Measurements from ENCODE around the gene SLC16A3. TPM values are rescaled to one million over a fixed set of nuclear protein-coding genes. Genes with fewer than 3 reads are reported as not detected.

The SLC16A3 gene
- total and polyA plus RNA-seq, 2 of the 8 experiments (the other 6 are each of a cell fraction or from before 2014, with no cell fraction given), result 3.8 to 8.7 TPM

DNA sequence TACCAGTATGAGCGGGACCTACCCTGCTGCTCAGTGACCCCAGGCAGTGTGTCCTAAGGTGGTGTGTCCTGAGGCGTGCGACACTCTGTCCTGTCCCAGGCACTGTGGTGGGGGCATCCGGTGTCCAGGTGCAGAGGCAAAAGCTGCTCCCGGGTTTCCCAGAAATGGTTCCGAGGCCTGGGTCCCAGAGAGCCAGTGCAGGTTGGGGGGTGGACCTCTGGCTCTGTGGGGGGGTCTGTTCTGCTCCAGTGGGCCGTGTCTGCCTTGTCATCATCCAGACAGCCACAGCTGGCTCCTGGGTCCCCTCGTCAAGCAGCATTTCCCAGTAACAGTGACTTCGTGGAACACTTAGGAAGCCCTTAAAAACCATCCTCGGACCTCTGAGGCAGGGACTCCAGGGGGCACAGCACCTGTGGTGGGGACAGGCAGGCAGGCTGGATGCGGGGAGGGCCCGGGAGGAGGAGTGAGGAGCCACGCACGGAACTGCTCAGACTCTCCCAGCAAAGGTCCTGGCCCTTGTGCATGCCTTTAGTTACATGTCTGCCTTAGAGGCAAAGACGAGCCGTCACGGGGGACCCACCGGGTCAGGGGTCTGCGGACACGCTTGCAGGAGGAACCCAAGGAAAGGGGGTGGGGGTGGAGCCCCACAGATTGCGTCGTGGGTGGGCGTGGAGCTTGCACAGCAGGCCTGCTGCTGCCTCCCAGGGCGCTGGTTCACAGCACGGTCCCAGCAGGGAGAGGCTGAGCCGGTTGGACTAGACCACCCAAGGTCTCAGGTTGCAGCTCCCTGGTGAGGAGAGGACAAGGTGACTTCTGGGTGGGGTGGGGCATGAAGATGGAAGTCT, 5.6 kb downstream of the SLC16A3 start:
- Histone ChIP-seq H3K18ac (ENCODE audit: extremely low read depth, low read length) (no peak overlapping the region; the same call in 1 of the 2 replicates), H4K8ac (ENCODE audit: extremely low read depth, insufficient read depth, low read length) (no peak overlapping the region; the same call in 1 of the 2 replicates), H2BK20ac (ENCODE audit: low read length) (no peak overlapping the region), H3K27ac (ENCODE audit: low read depth, low read length) (no peak overlapping the region), H3K79me2 (ENCODE audit: control insufficient read depth in 1 of 2, insufficient read depth in 2 of 2, low read length in 2 of 2) (no peaks in the 10 kb centered on the region), H3K4me3 (ENCODE audit: extremely low read depth in 1 of 4, insufficient read depth in 2 of 4, low read depth in 3 of 4, low read length in 4 of 4) (no peak overlapping the region), H3K23me2 (ENCODE audit: low read depth, low read length) (peaks cover 5% of the 10 kb centered on the region; the same call in 1 of the 2 replicates), H3K4me1 (replicated peaks in 1 of 4; ENCODE audit: control insufficient read depth in 3 of 4, insufficient read depth in 4 of 4, low read length in 3 of 4) (peaks cover 0 to 16% (median 5%) of the 10 kb centered on the region in 4 experiments; a peak in 5 of 7 replicates), H2BK120ac (replicated peaks; ENCODE audit: low read depth, low read length) (no peak overlapping the region), H3K36me3 (ENCODE audit: control insufficient read depth in 2 of 4, insufficient read depth in 4 of 4, low read length in 3 of 4) (peaks cover 0 to 4% (median 0%) of the 10 kb centered on the region in 4 experiments; a peak in 2 of 8 replicates), H3K9me3 (ENCODE audit: insufficient read depth in 2 of 2, low read depth in 1 of 2, low read length in 1 of 2) (no peaks in the 10 kb centered on the region; a peak in 1 of 4 replicates), H4K5ac (ENCODE audit: insufficient read length, low read depth, low read length) (no peak overlapping the region), H4K20me1 (replicated peaks in 1 of 2; ENCODE audit: control insufficient read depth in 1 of 2, insufficient read depth in 2 of 2, low read length in 2 of 2) (peaks cover 9 to 14% of the 10 kb centered on the region in 2 experiments), H2BK12ac (ENCODE audit: low read depth, low read length) (no peak overlapping the region), H3K4me2 (ENCODE audit: insufficient read depth in 1 of 2, low read depth in 2 of 2, low read length in 2 of 2) (no peak overlapping the region), H3K27me3 (replicated peaks in 1 of 4; ENCODE audit: control insufficient read depth in 3 of 4, extremely low read depth in 1 of 4, insufficient read depth in 3 of 4, low read length in 3 of 4) (peaks cover 14 to 35% (median 29%) of the 10 kb centered on the region in 4 experiments), H3K79me1 (ENCODE audit: low read depth, low read length) (no peaks in the 10 kb centered on the region; the same call in 1 of the 2 replicates), H3K14ac (ENCODE audit: insufficient read length) (no peak overlapping the region), H2BK15ac (ENCODE audit: low read length) (no peak overlapping the region), H2AK5ac (ENCODE audit: low read depth, low read length) (no peak overlapping the region), H2AFZ (ENCODE audit: low read length) (no peak overlapping the region), H2BK5ac (ENCODE audit: low read depth, low read length) (no peak overlapping the region), H3K9ac (replicated peaks in 1 of 4; ENCODE audit: extremely low read depth in 1 of 4, low read depth in 3 of 4, low read length in 3 of 4) (no peak overlapping the region), H3K4ac (replicated peaks; ENCODE audit: insufficient read length, low read depth, low read length) (no peak overlapping the region), H3K56ac (replicated peaks; ENCODE audit: insufficient read length, low read depth, low read length) (no peak overlapping the region), H3K23ac (ENCODE audit: insufficient read length) (no peak overlapping the region), H4K91ac (replicated peaks; ENCODE audit: insufficient read length, low read length) (no peak overlapping the region)
- WGBS, 2 experiments (ENCODE audit: extremely low coverage in 1 of 2, insufficient coverage in 1 of 2, insufficient read length in 1 of 2, insufficient replicate concordance in 2 of 2, low coverage in 1 of 2, low lambda C conversion rate in 2 of 2, missing lambda C conversion rate in 1 of 2), result 86% methylated on average over 26 of the region's 26 CpGs; no CpG with 5 or more reads in 1 of the 2 experiments
- FAIRE-seq (no peak), DNase-seq (ENCODE audit: low read depth in 1 of 2, low spot score in 2 of 2) (no peak)
- CTCF ChIA-PET (ENCODE audit: partially characterized antibody), result interaction anchor here (0.8 to 2.9 kb wide), 8 partner anchors 7 to 387 kb away, joined by 3 to 7 read pairs (median 4); no protein-coding TSS in a partner anchor
- POLR2A ChIA-PET (ENCODE audit: partially characterized antibody), result interaction anchor here (0.6 to 1.8 kb wide), 5 partner anchors 7 to 138 kb away, joined by 3 to 5 read pairs (median 3); no protein-coding TSS in a partner anchor
- no peak for TF ChIP-seq ATF2 (IDR thresholded peaks at IDR 0.05; ENCODE audit: low read length)
- TF ChIP-seq CBX5 (IDR thresholded peaks at IDR 0.05; ENCODE audit: low read depth, low read length), result no peak
- TF ChIP-seq KDM5A (IDR thresholded peaks at IDR 0.05; ENCODE audit: low read length), result no peak
- no peak for TF ChIP-seq JUN (IDR thresholded peaks at IDR 0.05; ENCODE audit: low read depth, low read length)
- TF ChIP-seq BRCA1 (IDR thresholded peaks at IDR 0.05; ENCODE audit: low read depth, low read length), result no peak
- no peak for TF ChIP-seq SP1 (IDR thresholded peaks at IDR 0.05; ENCODE audit: low read depth, low read length)
- no peak for TF ChIP-seq POLR2AphosphoS5 (IDR thresholded peaks at IDR 0.05; ENCODE audit: low read depth, low read length)
- TF ChIP-seq SRF (IDR thresholded peaks at IDR 0.05; ENCODE audit: low read depth, low read length), result no peak
- TF ChIP-seq RFX5 (IDR thresholded peaks at IDR 0.05; ENCODE audit: borderline replicate concordance, low read depth, low read length), result no peak
- no peak for TF ChIP-seq CTBP2 (IDR thresholded peaks at IDR 0.05; ENCODE audit: borderline replicate concordance, insufficient read depth, insufficient read length, low read length)

Measured in H1 (cell line).